T-cell (primary cell): Measurements from ENCODE around the gene COBL. TPM values are rescaled to one million over a fixed set of nuclear protein-coding genes. Genes with fewer than 3 reads are reported as not detected.

Experiments used
- ATAC-seq, 4 experiments: fragments of 200-7000 bp in 3 of 4; fragments of 150-1000 bp in 1 of 4; cut with Tn5 transposase; replicated peaks in 1 of 4; 1 replicate in 3 of 4; 2 replicates in 1 of 4; pipeline ENCODE4 v1.10.0; 2021; ENCODE audit warnings: moderate library complexity in 3 of 4, mild to moderate bottlenecking in 2 of 4, moderate number of reproducible peaks in 1 of 4
- CTCF ChIA-PET, 2 donors: fragments of 300-600 bp; sonication (Branson Sonifier 250); formaldehyde crosslinking; loops; one replicate each; lab custom pipeline; 2022; ENCODE audit warnings: antibody characterized with exemption in 2 of 2; lab: Charles Lee
- POLR2A ChIA-PET, 2 donors: fragments of 300-600 bp; sonication (Branson Sonifier 250); formaldehyde crosslinking; loops; one replicate each; lab custom pipeline; 2022; ENCODE audit warnings: antibody characterized with exemption in 2 of 2; lab: Charles Lee
- DNase-seq, 35 experiments: peaks; one replicate each; pipeline versions ENCODE4 v3.0.0 to v3.0.0-alpha.2; 2013 to 2023
- H3K27ac ChIP-seq: one replicate; pipeline ENCODE4 v1.5.1; 2013; ENCODE audit warnings: low read length
- H3K27me3 ChIP-seq, 2 experiments: replicated peaks in 1 of 2; 1 replicate in 1 of 2; 2 replicates in 1 of 2; pipeline versions ENCODE4 v1.6.1 to v1.7.0; 2013; ENCODE audit warnings: low read length in 1 of 2, mixed read lengths in 1 of 2; ENCODE audit not compliant: control insufficient read depth in 2 of 2, insufficient read depth in 2 of 2; ENCODE audit errors: extremely low read depth in 1 of 2
- H3K36me3 ChIP-seq, 2 donors: 1 replicate in 1 of 2; 2 replicates in 1 of 2; pipeline versions ENCODE4 v1.6.1 to v1.7.0; 2013; ENCODE audit warnings: low read length in 1 of 2; ENCODE audit not compliant: control insufficient read depth in 2 of 2, insufficient read depth in 1 of 2; ENCODE audit errors: extremely low read depth in 1 of 2
- H3K4me1 ChIP-seq, 2 experiments: 1 replicate in 1 of 2; 2 replicates in 1 of 2; pipeline versions ENCODE4 v1.6.1 to v1.7.0; 2013; ENCODE audit warnings: low read length in 2 of 2, mixed read lengths in 1 of 2; ENCODE audit not compliant: insufficient read depth in 2 of 2, control insufficient read depth in 1 of 2; ENCODE audit errors: extremely low read depth in 1 of 2
- H3K4me3 ChIP-seq, 2 donors: 1 replicate in 1 of 2; 2 replicates in 1 of 2; pipeline versions ENCODE4 v1.5.1 to v1.7.0; 2013; ENCODE audit warnings: mild to moderate bottlenecking in 2 of 2, low read length in 1 of 2, moderate library complexity in 1 of 2; ENCODE audit not compliant: control insufficient read depth in 1 of 2; ENCODE audit errors: extremely low read depth in 1 of 2
- H3K9me3 ChIP-seq: 2 replicates; pipeline ENCODE4 v1.7.0; 2013
- H3K27ac Mint-ChIP-seq, 2 donors: one replicate each; pipeline ENCODE4 v1.8.0; 2020 to 2021; ENCODE audit warnings: mild to moderate bottlenecking in 2 of 2, mixed read lengths in 2 of 2
- H3K27me3 Mint-ChIP-seq, 2 donors: one replicate each; pipeline ENCODE4 v1.8.0; 2021 to 2022; ENCODE audit warnings: mixed read lengths in 2 of 2
- H3K36me3 Mint-ChIP-seq: one replicate; pipeline ENCODE4 v1.8.0; 2021; ENCODE audit warnings: mixed read lengths
- H3K4me1 Mint-ChIP-seq, 3 donors: one replicate each; pipeline ENCODE4 v1.8.0; 2020 to 2022; ENCODE audit warnings: mixed read lengths in 3 of 3, mild to moderate bottlenecking in 1 of 3
- H3K4me3 Mint-ChIP-seq, 3 donors: one replicate each; pipeline ENCODE4 v1.8.0; 2020 to 2022; ENCODE audit warnings: mild to moderate bottlenecking in 3 of 3, mixed read lengths in 3 of 3, moderate library complexity in 3 of 3
- H3K9me3 Mint-ChIP-seq, 3 donors: one replicate each; pipeline ENCODE4 v1.8.0; 2020 to 2022; ENCODE audit warnings: mixed read lengths in 3 of 3
- WGBS: methylation state at CpG from one replicate; pipeline ENCODE4 v1.1.5; 2013; ENCODE audit warnings: missing lambda C conversion rate; ENCODE audit not compliant: insufficient coverage; 5-methylcytosine and 5-hydroxymethylcytosine counted together
- total RNA-seq, 35 experiments: library from RNA in 6 of 35; stranded (reverse) in 6 of 35; fragments of 120-200 nt in 1 of 35; gene quantifications; one replicate each; pipeline versions ENCODE4 v1.2.1 to v1.2.4 and lab custom pipeline; 2013 to 2026

Gene COBL
- total RNA-seq, 5 donors from 2014 or later (not counting 1 experiment from before 2014, with no cell fraction given), result 0.07 to 0.26 (median 0.17) TPM; not detected in 1

GRCh38 chr7:51279391-51280023, 37.1 kb downstream of the COBL start:
- H3K27me3 ChIP-seq, result peaks cover 0 to 5% of the 10 kb centered on the region in 2 experiments
- H3K4me1 ChIP-seq, result no peaks in the 10 kb centered on the region
- H3K27me3 Mint-ChIP-seq, result peaks cover 0 to 7% of the 10 kb centered on the region in 2 donors

DNA sequence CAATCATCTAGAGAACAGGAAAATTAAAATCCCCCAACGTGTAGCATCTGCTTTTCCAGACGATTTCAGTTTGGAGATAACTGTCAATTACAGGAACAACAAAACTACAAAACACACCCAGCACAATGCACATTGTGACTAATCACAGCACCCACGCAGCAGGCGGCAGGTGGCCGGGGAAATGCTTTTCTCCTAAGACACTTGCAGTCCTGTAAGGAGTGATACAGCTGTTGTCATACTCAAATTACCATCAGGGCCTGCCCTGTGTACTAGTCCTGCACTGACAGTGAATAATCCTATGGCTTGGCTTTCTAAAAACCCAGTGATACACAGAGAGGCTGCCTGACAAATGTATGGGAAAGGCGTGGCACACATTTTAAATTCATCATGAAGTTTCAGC, 37.8 kb downstream of the COBL start:
- Mint-ChIP-seq H3K27me3 (peaks cover 4 to 7% of the 10 kb centered on the region in 2 donors), H3K4me1 (no peaks in the 10 kb centered on the region), H3K4me3 (no peak overlapping the region), H3K36me3 (no peaks in the 10 kb centered on the region), H3K9me3 (peaks cover 6 to 15% (median 11%) of the 10 kb centered on the region in 3 donors), H3K27ac (no peak overlapping the region)
- H3K4me3 ChIP-seq, result no peak overlapping the region
- H3K36me3 ChIP-seq, result no peaks in the 10 kb centered on the region
- 29% methylated on average over 1 of the region's 6 CpGs for WGBS
- DNase-seq, result no peak
- ATAC-seq, result no peak
- H3K27me3 ChIP-seq, result peaks cover 0 to 5% of the 10 kb centered on the region in 2 experiments
- ChIA-PET POLR2A (no interaction called here), CTCF (no interaction called here)
- H3K9me3 ChIP-seq, result no peaks in the 10 kb centered on the region
- H3K27ac ChIP-seq, result no peak overlapping the region
- H3K4me1 ChIP-seq, result no peaks in the 10 kb centered on the region

More at GRCh38 chr7:51279391-51280023, 37.1 kb downstream of the COBL start:
- H3K36me3 ChIP-seq, result no peaks in the 10 kb centered on the region
- Mint-ChIP-seq H3K27ac (no peak overlapping the region), H3K9me3 (peaks cover 6 to 15% (median 11%) of the 10 kb centered on the region in 3 donors), H3K36me3 (no peaks in the 10 kb centered on the region), H3K4me1 (no peaks in the 10 kb centered on the region), H3K4me3 (no peak overlapping the region)
- H3K4me3 ChIP-seq, result no peak overlapping the region
- H3K9me3 ChIP-seq, result no peaks in the 10 kb centered on the region
- POLR2A ChIA-PET, result no interaction called here
- 66% methylated on average over 3 of the region's 6 CpGs for WGBS
- DNase-seq (no peak), ATAC-seq (no peak)
- no peak overlapping the region for H3K27ac ChIP-seq
- CTCF ChIA-PET, result no interaction called here

GRCh38 chr7:51276967-51277366, 39.6 kb downstream of the COBL start:
- Histone ChIP-seq H3K9me3 (no peaks in the 10 kb centered on the region), H3K4me1 (no peaks in the 10 kb centered on the region), H3K27me3 (peaks cover 0 to 5% of the 10 kb centered on the region in 2 experiments), H3K4me3 (no peak overlapping the region), H3K36me3 (no peaks in the 10 kb centered on the region), H3K27ac (no peak overlapping the region)
- Mint-ChIP-seq H3K4me1 (no peaks in the 10 kb centered on the region), H3K36me3 (no peaks in the 10 kb centered on the region), H3K4me3 (no peak overlapping the region), H3K27ac (no peak overlapping the region), H3K27me3 (peaks cover 4 to 10% of the 10 kb centered on the region in 2 donors), H3K9me3 (peaks cover 0 to 4% (median 0%) of the 10 kb centered on the region in 3 donors)
- ChIA-PET CTCF (no interaction called here), POLR2A (no interaction called here)
- DNase-seq (no peak), ATAC-seq (no peak)
- 87% methylated on average over 5 of the region's 5 CpGs for WGBS

DNA sequence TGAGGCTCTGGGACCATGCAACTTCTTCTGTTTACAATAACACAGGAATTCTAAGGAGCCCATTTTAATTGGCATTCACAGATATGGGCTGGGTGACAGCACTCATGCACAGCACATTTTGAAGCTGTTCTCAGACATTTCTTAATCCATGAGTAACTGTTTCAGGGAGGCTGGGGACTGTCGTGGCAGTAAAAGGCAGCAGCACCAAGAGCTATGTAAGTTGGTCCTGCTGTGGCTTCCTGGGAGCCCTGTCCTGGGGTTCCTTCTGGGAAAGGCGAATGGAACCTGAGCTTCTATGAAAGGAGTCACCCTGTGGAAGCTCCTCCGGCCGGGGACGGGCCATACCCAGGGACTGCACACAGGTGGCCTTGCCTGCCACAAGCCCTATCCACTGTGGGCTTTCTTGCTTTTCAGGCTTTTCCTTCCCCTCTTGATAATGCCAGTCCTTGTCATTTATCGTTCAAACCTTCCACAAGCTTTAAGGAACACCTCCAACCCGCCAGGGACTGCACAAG, 40.5 kb downstream of the COBL start:
- CTCF ChIA-PET, result no interaction called here
- peaks cover 0 to 5% of the 10 kb centered on the region in 2 experiments for H3K27me3 ChIP-seq
- H3K27ac ChIP-seq, result no peak overlapping the region
- Mint-ChIP-seq H3K9me3 (no peaks in the 10 kb centered on the region), H3K27me3 (peaks cover 4 to 10% of the 10 kb centered on the region in 2 donors), H3K36me3 (no peaks in the 10 kb centered on the region), H3K4me3 (no peak overlapping the region), H3K4me1 (no peaks in the 10 kb centered on the region), H3K27ac (no peak overlapping the region)
- no peaks in the 10 kb centered on the region for H3K9me3 ChIP-seq
- POLR2A ChIA-PET, result no interaction called here
- no peak overlapping the region for H3K4me3 ChIP-seq
- DNase-seq (no peak), ATAC-seq (no peak)
- 63% methylated on average over 5 of the region's 7 CpGs for WGBS
- H3K36me3 ChIP-seq, result no peaks in the 10 kb centered on the region
- H3K4me1 ChIP-seq, result no peaks in the 10 kb centered on the region

DNA sequence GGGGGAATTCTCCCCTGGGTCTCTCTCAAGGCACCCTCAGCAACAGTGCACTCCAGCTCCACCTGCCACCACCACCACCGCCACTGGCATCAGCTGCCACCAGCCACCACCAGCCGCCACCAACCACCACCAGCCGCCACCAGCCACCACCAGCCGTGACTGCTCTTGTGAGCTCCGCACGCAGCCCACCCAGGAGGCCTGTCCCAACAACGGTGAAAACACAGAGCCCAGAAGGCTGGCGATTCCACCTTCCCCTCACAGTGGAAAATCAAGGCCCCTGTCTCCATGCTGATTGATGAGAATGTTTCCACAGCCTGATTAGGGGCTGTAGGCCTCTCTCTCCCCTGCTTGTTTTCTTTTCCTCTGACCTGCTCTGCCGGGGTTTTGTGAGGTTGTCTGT, 41.1 kb downstream of the COBL start:
- WGBS, result 88% methylated on average over 3 of the region's 9 CpGs
- no peak overlapping the region for H3K27ac Mint-ChIP-seq
- Histone ChIP-seq H3K4me3 (no peak overlapping the region), H3K36me3 (no peaks in the 10 kb centered on the region), H3K4me1 (no peaks in the 10 kb centered on the region), H3K27me3 (peaks cover 0 to 5% of the 10 kb centered on the region in 2 experiments), H3K27ac (no peak overlapping the region), H3K9me3 (no peaks in the 10 kb centered on the region)
- peaks cover 4 to 10% of the 10 kb centered on the region in 2 donors for H3K27me3 Mint-ChIP-seq
- no peaks in the 10 kb centered on the region for H3K9me3 Mint-ChIP-seq
- POLR2A ChIA-PET, result no interaction called here
- no peak for ATAC-seq
- H3K36me3 Mint-ChIP-seq, result no peaks in the 10 kb centered on the region
- H3K4me1 Mint-ChIP-seq, result no peaks in the 10 kb centered on the region
- no peak for DNase-seq
- CTCF ChIA-PET, result no interaction called here
- H3K4me3 Mint-ChIP-seq, result no peak overlapping the region

DNA sequence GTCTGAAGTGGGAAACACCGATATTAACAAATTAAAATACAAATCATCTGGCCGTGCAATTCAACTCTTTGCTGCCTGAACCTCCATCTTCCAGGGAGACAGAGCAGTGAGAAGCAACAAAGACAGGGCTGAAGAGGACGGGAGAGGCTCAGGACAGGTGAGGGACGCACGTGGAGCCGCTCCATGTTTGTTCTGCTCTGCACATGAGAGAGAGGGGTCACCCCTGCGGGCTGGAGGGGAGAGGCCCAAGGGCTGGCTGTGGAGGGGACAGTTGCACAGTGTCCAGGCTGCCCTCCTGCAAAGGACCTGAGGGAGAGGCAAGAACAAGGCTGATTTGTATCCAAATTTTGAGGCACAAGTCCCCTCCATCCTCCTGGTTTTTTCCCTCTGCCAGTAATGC, 41.7 kb downstream of the COBL start:
- CTCF ChIA-PET, result no interaction called here
- H3K9me3 ChIP-seq, result no peaks in the 10 kb centered on the region

More for the DNA sequence above, 41.7 kb downstream of the COBL start:
- Histone ChIP-seq H3K4me3 (no peak overlapping the region), H3K4me1 (no peaks in the 10 kb centered on the region), H3K36me3 (no peaks in the 10 kb centered on the region), H3K27me3 (no peaks in the 10 kb centered on the region), H3K27ac (no peak overlapping the region)
- no peaks in the 10 kb centered on the region for H3K36me3 Mint-ChIP-seq
- 81% methylated on average over 5 of the region's 7 CpGs for WGBS
- no peak overlapping the region for H3K4me3 Mint-ChIP-seq
- H3K27ac Mint-ChIP-seq, result no peak overlapping the region
- no peak for ATAC-seq
- H3K27me3 Mint-ChIP-seq, result peaks cover 4 to 10% of the 10 kb centered on the region in 2 donors
- POLR2A ChIA-PET, result no interaction called here
- no peak for DNase-seq
- H3K4me1 Mint-ChIP-seq, result no peaks in the 10 kb centered on the region
- H3K9me3 Mint-ChIP-seq, result no peaks in the 10 kb centered on the region
